ENCODE results near the gene UPK3A. TPM values are rescaled to one million over a fixed set of nuclear protein-coding genes. Genes with fewer than 3 reads are reported as not detected.

The UPK3A gene
- total and polyA plus RNA-seq, 2 of the 13 experiments (the other 11 are each of a cell fraction or from before 2014, with no cell fraction given), result 10.5 to 13.8 TPM

- TF ChIP-seq ZBTB40 (IDR thresholded peaks at IDR 0.05), result no peak
- no peak for TF ChIP-seq ZBTB40 (CRISPR knock-in tag; IDR thresholded peaks at IDR 0.05)
- no peak for TF ChIP-seq PRPF4 (IDR thresholded peaks at IDR 0.05; ENCODE audit: low read depth, low read length, poor library complexity, severe bottlenecking)
- no peak; the same call in 1 of the 2 replicates for TF ChIP-seq THAP11 (CRISPR knock-in tag; IDR thresholded peaks at IDR 0.05)
- TF ChIP-seq BHLHE40 (IDR thresholded peaks at IDR 0.05; ENCODE audit: low read length), result no peak
- no peak for TF ChIP-seq ZMAT3 (CRISPR knock-in tag; conservative IDR thresholded peaks at IDR 0.05)
- TF ChIP-seq ZNF713 (CRISPR knock-in tag; IDR thresholded peaks at IDR 0.05), result no peak
- no peak for TF ChIP-seq KLF9 (CRISPR knock-in tag; IDR thresholded peaks at IDR 0.05; ENCODE audit: low read depth)
- TF ChIP-seq BORCS8-MEF2B (CRISPR knock-in tag; IDR thresholded peaks at IDR 0.05), result 0 out of 2 replicates have a peak, but pooled peaks have one; percentile 30
- no peak; the same call in 1 of the 2 replicates for TF ChIP-seq ZNF784 (CRISPR knock-in tag; IDR thresholded peaks at IDR 0.05; ENCODE audit: borderline replicate concordance)
- no peak for TF ChIP-seq ZNF777 (CRISPR knock-in tag; IDR thresholded peaks at IDR 0.05)
- no peak for TF ChIP-seq TCF7L2 (IDR thresholded peaks at IDR 0.05; ENCODE audit: low read depth, low read length)
- no peak for TF ChIP-seq HOXA7 (CRISPR knock-in tag; IDR thresholded peaks at IDR 0.05)
- TF ChIP-seq PAX8 (CRISPR knock-in tag; IDR thresholded peaks at IDR 0.05; ENCODE audit: borderline replicate concordance), result no peak
- no peak for TF ChIP-seq TRIM22 (IDR thresholded peaks at IDR 0.05)
- TF ChIP-seq, protein P1, sequence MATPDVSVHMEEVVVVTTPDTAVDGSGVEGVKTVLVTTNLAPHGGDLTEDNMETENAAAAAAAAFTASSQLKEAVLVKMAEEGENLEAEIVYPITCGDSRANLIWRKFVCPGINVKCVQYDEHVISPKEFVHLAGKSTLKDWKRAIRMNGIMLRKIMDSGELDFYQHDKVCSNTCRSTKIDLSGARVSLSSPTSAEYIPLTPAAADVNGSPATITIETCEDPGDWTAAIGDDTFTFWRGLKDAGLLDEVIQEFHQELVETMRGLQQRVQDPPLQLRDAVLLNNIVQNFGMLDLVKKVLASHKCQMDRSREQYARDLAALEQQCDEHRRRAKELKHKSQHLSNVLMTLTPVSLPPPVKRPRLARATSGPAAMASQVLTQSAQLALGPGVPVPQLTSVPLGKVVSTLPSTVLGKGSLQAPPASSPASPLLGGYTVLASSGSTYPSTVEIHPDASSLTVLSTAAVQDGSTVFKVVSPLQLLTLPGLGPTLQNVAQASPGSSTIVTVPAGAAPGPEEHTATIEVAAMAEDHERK (CRISPR knock-in tag; IDR thresholded peaks at IDR 0.05; ENCODE audit: low read depth), result no peak
- TF ChIP-seq, protein P2, sequence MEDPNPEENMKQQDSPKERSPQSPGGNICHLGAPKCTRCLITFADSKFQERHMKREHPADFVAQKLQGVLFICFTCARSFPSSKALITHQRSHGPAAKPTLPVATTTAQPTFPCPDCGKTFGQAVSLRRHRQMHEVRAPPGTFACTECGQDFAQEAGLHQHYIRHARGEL (CRISPR knock-in tag; IDR thresholded peaks at IDR 0.05), result no peak
These were observed 12.3 kb upstream of the UPK3A start (continued) for GRCh38 chr22:45272498-45272897.
